Activated CD8-positive, alpha-beta T cell treated with anti-CD3 and anti-CD28 coated beads, Interleukin-2, amount 10 ng/mL, durations not matched to agents 7 days and 5 days (primary cell): ENCODE data around the gene PLS3. TPM values are rescaled to one million over a fixed set of nuclear protein-coding genes. Genes with fewer than 3 reads are reported as not detected.

Source experiments
- ATAC-seq: fragments of 150-1000 bp; cut with Tn5 transposase; one replicate; pipeline ENCODE4 v1.10.0; 2021; ENCODE audit warnings: moderate library complexity
- CTCF ChIA-PET: fragments of 350-600 bp; sonication (Branson Sonifier 250); formaldehyde crosslinking; loops from one replicate; lab custom pipeline; 2021; ENCODE audit warnings: antibody characterized with exemption; lab: Charles Lee
- POLR2A ChIA-PET: fragments of 350-600 bp; sonication (Branson Sonifier 250); formaldehyde crosslinking; loops from one replicate; lab custom pipeline; 2021; ENCODE audit warnings: antibody characterized with exemption; lab: Charles Lee
- DNase-seq: peaks from one replicate; pipeline ENCODE4 v3.0.0-alpha.2; 2020
- H3K27ac Mint-ChIP-seq: one replicate; pipeline ENCODE4 v1.8.0; 2021; ENCODE audit warnings: mild to moderate bottlenecking, mixed read lengths
- H3K27me3 Mint-ChIP-seq: one replicate; pipeline ENCODE4 v1.8.0; 2021; ENCODE audit warnings: low read depth, mixed read lengths
- H3K36me3 Mint-ChIP-seq: one replicate; pipeline ENCODE4 v1.8.0; 2021; ENCODE audit warnings: low read depth, mixed read lengths
- H3K4me1 Mint-ChIP-seq: one replicate; pipeline ENCODE4 v1.8.0; 2021; ENCODE audit warnings: low read depth, mixed read lengths
- H3K4me3 Mint-ChIP-seq: one replicate; pipeline ENCODE4 v1.8.0; 2021; ENCODE audit warnings: mild to moderate bottlenecking, mixed read lengths
- H3K9me3 Mint-ChIP-seq: one replicate; pipeline ENCODE4 v1.8.0; 2022; ENCODE audit warnings: mixed read lengths; ENCODE audit not compliant: insufficient read depth
- total RNA-seq, 2 experiments: library from RNA; stranded (reverse); gene quantifications; one replicate each; pipeline ENCODE4 v1.2.3, GENCODE V29; 2021

PLS3 gene
- total RNA-seq, 2 experiments from 2014 or later: 0.37 to 0.39 TPM

DNA sequence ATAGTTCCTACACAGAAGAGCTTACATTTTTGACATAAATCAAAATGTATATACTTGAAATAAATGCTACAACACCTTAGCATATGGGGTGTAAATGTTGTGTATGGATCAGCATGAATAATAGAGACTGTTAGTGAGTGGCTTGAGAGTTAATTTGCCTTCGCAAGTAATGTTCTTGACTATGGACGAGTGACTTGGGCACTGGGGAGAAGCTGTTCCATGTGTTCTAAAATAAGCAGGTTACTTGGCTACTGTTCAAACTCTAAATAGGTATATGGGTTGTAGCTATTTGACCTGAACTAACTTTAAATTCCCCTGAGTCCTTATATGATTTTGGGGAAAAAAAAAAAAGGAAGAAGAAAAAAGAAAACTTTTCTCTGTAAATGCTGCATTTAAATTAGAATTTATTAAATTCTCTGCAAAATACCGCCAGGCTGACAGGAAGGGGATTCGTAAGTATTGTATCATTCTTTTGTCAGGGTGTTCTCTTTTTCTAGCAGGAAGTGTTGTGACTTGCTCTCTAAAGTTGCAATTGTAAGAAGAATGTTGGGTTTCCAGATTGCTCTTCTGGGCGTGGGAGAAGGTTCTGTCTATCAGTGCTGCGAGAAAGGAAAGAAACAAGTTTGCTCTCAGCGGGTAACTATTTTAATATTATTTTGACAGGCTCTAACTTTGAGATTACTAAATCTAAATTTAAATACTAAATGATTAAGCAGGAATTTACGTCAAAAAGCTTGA is 32.2 kb downstream of the PLS3 start:
- no peak overlapping the region for H3K27ac Mint-ChIP-seq
- DNase-seq: no peak
- no peaks in the 10 kb centered on the region for H3K36me3 Mint-ChIP-seq
- POLR2A ChIA-PET: no interaction called here
- no peak overlapping the region for H3K4me3 Mint-ChIP-seq
- CTCF ChIA-PET: no interaction called here
- ATAC-seq: no peak
- no peaks in the 10 kb centered on the region for H3K9me3 Mint-ChIP-seq
- no peaks in the 10 kb centered on the region for H3K27me3 Mint-ChIP-seq
- no peaks in the 10 kb centered on the region for H3K4me1 Mint-ChIP-seq

DNA sequence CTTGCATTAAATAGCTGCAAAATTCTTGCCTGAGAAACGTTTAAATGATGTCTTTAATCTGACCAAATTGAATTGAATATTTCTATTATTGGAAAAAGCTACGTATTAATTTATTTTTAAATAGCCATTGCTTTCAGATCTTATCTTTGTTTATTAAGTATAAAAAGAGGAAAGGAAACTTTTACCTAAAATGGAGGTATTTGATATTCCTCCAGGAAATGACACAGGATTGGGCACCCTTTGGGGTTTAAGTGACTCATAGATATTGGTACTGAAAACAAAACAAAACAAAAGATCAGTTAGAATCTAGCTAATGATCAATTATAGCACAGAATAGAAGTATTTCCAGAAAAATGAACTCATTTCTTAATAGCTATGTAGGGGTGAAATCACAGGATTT is 34.1 kb downstream of the PLS3 start:
- H3K36me3 Mint-ChIP-seq: no peaks in the 10 kb centered on the region
- H3K4me1 Mint-ChIP-seq: no peaks in the 10 kb centered on the region
- no peak overlapping the region for H3K4me3 Mint-ChIP-seq
- H3K9me3 Mint-ChIP-seq: no peaks in the 10 kb centered on the region
- ChIA-PET POLR2A (no interaction called here), CTCF (no interaction called here)
- ATAC-seq: no peak
- H3K27me3 Mint-ChIP-seq: no peaks in the 10 kb centered on the region
- H3K27ac Mint-ChIP-seq: no peak overlapping the region
- no peak for DNase-seq

DNA sequence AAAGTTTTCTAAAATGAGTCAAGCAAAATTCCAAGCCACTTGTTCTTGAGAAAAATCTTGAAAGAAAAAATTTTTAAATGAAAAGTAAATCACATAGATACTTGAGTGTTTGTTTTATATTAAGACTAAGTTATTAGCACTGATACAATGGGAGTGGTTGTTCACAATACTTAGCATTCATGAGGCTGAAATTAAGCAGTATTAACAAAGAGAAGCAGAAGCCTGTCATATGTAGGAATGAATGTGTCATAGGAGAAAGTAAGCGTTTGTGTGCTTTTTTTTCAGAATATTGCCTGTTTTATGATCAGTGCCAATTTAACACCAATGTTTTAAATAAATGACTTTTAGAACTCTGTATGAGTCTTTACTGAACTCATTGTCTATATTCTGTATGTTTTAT is 37.6 kb downstream of the PLS3 start:
- ChIA-PET POLR2A (no interaction called here), CTCF (no interaction called here)
- H3K36me3 Mint-ChIP-seq: no peaks in the 10 kb centered on the region
- no peaks in the 10 kb centered on the region for H3K27me3 Mint-ChIP-seq
- no peak overlapping the region for H3K27ac Mint-ChIP-seq
- H3K4me3 Mint-ChIP-seq: no peak overlapping the region
- DNase-seq (no peak), ATAC-seq (no peak)
- no peaks in the 10 kb centered on the region for H3K4me1 Mint-ChIP-seq
- H3K9me3 Mint-ChIP-seq: no peaks in the 10 kb centered on the region

DNA sequence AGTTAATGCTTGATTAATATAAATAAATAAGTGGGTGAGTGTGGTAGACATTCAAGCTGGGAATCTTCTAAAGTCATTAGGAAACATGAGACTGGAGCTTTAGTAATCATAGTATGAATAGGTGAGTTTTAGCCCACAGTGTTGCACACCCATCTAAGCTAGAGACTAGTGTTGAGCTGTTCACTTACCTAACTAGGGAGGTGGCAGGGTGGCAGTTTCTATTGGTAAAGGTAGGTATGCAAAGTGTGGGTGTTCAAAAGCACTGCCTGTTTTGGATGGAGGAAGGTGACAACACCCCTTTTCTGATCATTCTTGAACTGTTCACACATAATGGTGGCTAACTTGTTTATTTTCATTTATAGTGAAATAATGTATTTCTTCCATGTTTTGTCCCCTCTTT is 41.3 kb downstream of the PLS3 start:
- H3K4me3 Mint-ChIP-seq: no peak overlapping the region
- no peak for DNase-seq
- no peaks in the 10 kb centered on the region for H3K4me1 Mint-ChIP-seq
- H3K27ac Mint-ChIP-seq: no peak overlapping the region
- ATAC-seq: no peak
- no peaks in the 10 kb centered on the region for H3K27me3 Mint-ChIP-seq
- POLR2A ChIA-PET: no interaction called here
- H3K9me3 Mint-ChIP-seq: no peaks in the 10 kb centered on the region
- H3K36me3 Mint-ChIP-seq: no peaks in the 10 kb centered on the region
- CTCF ChIA-PET: no interaction called here

DNA sequence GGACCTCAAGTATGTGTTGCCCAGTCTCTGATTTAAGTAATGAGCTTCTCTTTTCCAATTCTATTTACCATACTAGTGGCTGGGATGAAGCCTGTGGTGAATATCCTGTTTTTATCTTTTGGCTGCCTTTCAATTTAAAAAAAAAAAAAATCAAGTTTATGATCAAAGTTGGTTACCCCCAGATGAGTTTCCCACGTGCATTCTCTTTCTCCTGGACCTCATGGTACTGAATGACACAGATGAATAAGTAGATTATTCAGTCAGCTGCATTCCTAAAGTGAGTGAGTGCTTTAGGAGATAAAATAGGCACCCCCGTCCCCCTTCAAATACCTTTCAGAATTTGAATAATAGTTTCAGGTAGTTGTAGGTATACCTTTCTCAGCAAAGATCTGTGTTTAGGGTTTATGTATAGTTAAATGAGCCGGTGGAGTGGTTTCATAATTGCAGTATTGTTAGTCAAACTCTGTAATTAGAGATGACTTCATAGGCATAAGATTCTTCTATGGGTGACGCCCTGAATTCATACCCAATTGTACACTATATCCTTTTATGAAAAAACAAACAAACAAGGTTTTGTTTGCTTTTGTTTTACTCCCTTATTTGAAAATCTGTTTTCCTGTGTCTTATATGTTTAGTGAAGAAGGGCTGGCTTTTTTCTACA is 41.9 kb downstream of the PLS3 start:
- H3K27me3 Mint-ChIP-seq: no peaks in the 10 kb centered on the region
- no peak for DNase-seq
- no peak for ATAC-seq
- POLR2A ChIA-PET: no interaction called here
- no peak overlapping the region for H3K4me3 Mint-ChIP-seq
- H3K27ac Mint-ChIP-seq: no peak overlapping the region
- CTCF ChIA-PET: no interaction called here
- no peaks in the 10 kb centered on the region for H3K9me3 Mint-ChIP-seq
- no peaks in the 10 kb centered on the region for H3K36me3 Mint-ChIP-seq
- H3K4me1 Mint-ChIP-seq: no peaks in the 10 kb centered on the region

DNA sequence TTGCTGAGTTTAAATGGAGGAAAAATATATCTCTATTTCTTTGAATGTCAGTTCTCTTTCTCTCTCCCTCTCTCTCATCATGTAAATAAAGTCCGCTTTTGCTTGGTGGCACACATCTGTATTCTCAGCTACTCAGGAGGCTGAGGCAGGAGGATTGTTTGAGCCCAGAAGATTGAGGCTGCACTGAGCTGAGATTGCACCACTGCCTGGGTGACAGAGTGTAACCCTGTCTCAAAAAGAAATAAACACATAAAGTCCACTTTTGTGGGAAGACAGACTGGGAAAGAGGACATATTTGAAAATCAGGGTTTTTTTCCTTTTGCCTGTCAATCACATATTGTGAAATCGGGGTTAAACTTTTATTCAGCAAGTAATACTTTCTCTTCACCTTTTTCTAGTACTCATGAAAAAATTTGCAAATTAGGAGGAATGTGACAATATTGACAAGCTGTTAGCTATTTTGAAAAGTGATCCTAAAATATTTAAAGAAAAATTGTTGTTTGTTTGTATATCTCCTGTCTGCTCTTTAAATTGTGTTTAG is 42.6 kb downstream of the PLS3 start:
- ChIA-PET POLR2A (no interaction called here), CTCF (no interaction called here)
- H3K4me3 Mint-ChIP-seq: no peak overlapping the region
- H3K27ac Mint-ChIP-seq: no peak overlapping the region
- no peak for DNase-seq
- no peaks in the 10 kb centered on the region for H3K4me1 Mint-ChIP-seq
- ATAC-seq: no peak
- no peaks in the 10 kb centered on the region for H3K27me3 Mint-ChIP-seq
- H3K36me3 Mint-ChIP-seq: no peaks in the 10 kb centered on the region
- no peaks in the 10 kb centered on the region for H3K9me3 Mint-ChIP-seq

DNA sequence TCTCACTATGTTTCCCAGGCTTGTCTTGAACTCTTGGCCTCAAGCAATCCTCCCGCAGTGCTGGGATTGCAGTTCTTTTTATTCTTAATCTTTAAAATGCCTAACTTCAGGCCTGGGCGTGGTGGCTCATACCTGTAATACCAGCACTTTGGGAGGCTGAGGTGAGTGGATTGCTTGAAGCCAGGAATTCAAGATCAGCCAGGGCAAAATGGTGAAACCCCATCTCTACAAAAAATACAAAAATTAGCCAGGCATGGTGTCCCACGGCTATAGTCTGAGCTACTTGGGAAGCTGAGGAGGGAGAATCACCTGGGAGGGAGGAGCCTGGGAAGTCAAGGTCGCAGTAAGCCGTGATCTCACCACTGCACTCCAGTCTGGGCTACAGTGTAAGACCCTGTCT is 45.9 kb downstream of the PLS3 start:
- DNase-seq: no peak
- no peaks in the 10 kb centered on the region for H3K4me1 Mint-ChIP-seq

DNA sequence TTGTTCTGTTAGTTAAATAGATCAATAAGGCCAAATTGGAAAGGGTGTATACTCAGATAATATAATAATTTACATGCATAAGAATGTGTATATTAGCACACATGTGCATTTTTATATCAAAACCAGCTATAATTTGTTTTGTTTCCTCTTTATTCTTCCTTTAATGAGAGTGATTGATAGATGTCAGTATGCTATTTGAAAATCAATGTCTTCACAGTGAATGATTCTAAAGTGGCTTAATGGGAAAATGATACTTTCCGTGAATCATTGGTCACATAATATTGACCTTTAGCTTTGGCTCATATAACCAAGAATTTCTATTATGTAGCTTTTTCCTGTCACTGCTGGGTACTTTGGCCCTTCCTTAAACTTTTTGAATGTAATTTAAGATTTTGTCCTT is 48.6 kb downstream of the PLS3 start:
- ChIA-PET CTCF (no interaction called here), POLR2A (no interaction called here)
- H3K4me3 Mint-ChIP-seq: no peak overlapping the region
- no peaks in the 10 kb centered on the region for H3K9me3 Mint-ChIP-seq
- no peaks in the 10 kb centered on the region for H3K36me3 Mint-ChIP-seq
- no peaks in the 10 kb centered on the region for H3K27me3 Mint-ChIP-seq
- no peak overlapping the region for H3K27ac Mint-ChIP-seq
- no peaks in the 10 kb centered on the region for H3K4me1 Mint-ChIP-seq
- DNase-seq: no peak
- no peak for ATAC-seq

More for the DNA sequence above, 45.9 kb downstream of the PLS3 start:
- Mint-ChIP-seq H3K4me3 (no peak overlapping the region), H3K9me3 (no peaks in the 10 kb centered on the region), H3K27ac (no peak overlapping the region), H3K36me3 (no peaks in the 10 kb centered on the region), H3K27me3 (no peaks in the 10 kb centered on the region)
- no peak for ATAC-seq
- POLR2A ChIA-PET: no interaction called here
- CTCF ChIA-PET: no interaction called here

DNA sequence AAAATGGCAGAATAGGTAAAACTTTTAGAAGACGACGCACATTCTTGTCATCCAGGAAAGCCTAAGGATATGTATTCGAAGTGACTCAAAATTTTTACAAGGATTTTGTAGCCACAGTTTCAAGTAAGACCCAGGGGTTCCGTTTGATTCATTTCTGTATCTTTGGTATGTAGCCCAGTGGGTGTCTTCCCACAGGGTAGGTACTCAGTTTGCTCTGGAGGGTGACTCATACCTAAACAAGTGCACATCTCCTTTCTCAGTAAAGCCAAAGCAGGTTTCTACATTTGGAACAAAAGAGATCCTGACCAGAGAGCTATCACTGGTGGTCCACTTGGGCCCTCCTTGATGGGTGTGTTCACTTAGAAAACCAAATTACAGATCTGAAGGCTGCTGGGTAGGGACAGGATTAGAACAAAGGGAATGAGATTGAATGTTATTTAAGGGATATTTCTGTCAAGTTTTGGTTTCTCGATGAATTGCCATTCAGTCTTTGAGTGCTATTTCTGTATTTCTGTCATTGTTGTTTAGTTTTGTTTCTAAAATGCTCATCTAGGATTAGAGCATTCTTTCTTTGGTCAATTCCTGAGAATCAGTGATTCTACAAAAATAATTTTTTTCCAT is 56.1 kb downstream of the PLS3 start:
- ChIA-PET CTCF (no interaction called here), POLR2A (no interaction called here)
- Mint-ChIP-seq H3K4me3 (no peak overlapping the region), H3K9me3 (no peaks in the 10 kb centered on the region), H3K36me3 (no peaks in the 10 kb centered on the region), H3K27ac (no peak overlapping the region), H3K4me1 (no peaks in the 10 kb centered on the region), H3K27me3 (no peaks in the 10 kb centered on the region)
- ATAC-seq: no peak
- no peak for DNase-seq

DNA sequence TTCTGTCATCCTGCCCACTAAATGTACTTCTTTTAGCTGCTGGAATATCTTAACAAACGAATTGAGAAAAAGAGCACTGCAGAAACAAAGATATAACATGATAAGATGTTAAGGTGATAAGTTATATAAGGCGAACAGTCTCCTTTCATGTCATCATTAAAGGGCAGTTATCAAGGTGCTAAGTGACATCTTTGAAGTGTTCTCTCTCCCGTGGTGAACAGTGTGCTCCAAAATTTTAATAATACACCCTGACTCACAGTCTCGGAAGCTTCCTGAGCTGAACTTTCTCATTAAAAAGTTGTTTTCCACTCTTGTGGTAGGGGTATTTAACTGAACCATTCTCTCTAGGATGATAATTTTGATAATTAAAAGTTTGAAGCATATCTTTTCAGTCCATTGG is 61.6 kb downstream of the PLS3 start:
- Mint-ChIP-seq H3K27me3 (no peaks in the 10 kb centered on the region), H3K9me3 (no peaks in the 10 kb centered on the region), H3K27ac (no peak overlapping the region), H3K4me1 (no peaks in the 10 kb centered on the region), H3K4me3 (no peak overlapping the region), H3K36me3 (no peaks in the 10 kb centered on the region)
- ATAC-seq (no peak), DNase-seq (no peak)
- ChIA-PET POLR2A (no interaction called here), CTCF (no interaction called here)

DNA sequence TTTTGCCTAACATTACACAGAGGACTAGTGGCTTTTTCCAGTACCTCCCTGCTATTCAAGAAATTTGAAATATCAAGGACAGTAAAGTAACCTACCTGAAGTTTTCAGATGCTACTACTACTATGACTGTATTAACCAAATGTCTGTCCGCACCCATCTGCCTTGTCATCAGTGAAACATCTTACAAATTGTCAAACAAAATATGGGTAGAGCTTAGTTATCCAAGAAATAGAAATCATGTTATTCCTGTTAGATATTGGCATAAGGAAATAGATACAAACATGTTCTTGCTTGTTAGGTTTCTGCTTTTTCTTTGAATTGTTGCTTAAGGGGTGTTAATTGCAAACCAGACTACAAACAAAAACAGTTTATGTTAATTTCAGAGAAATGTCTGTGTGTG is 63.9 kb downstream of the PLS3 start:
- no peaks in the 10 kb centered on the region for H3K4me1 Mint-ChIP-seq
- H3K9me3 Mint-ChIP-seq: no peaks in the 10 kb centered on the region
- ATAC-seq (no peak), DNase-seq (no peak)
- CTCF ChIA-PET: no interaction called here
- POLR2A ChIA-PET: no interaction called here
- no peaks in the 10 kb centered on the region for H3K36me3 Mint-ChIP-seq
- H3K4me3 Mint-ChIP-seq: no peak overlapping the region
- H3K27me3 Mint-ChIP-seq: no peaks in the 10 kb centered on the region
- no peak overlapping the region for H3K27ac Mint-ChIP-seq

DNA sequence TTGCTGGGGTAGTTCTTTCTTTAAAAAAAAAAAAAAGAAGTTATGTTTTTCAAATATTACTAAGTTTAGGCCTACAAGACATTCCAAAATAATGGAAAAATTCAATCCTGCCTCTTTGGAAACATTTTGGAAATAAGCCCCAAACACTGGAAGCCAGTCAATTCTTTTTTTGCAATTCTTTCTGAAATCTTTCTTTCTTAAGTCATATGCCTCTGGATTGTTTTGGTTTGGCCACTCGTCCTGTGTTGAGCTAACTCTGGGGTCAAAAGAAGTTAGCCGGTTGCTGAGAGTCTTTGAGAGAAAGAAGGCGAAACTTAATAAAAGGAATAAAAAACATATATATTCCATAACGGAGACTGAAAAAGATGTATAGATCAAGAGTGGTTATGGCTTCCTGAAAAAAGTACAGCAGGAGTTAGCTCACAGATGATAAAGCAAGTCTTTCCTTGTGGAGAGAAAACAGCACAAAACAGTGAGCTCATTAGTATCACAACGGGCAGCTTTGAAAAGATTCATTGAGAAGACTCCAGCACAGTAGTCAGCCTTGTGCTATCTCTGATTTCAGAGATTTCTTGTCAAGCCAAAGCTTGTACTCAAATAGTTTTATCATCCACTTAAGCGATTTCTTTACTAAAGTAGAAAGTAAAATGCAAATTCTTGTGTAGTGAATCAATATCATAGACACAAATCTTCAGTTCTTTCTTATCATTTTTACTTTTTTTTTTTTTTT is 64.8 kb downstream of the PLS3 start:
- no peaks in the 10 kb centered on the region for H3K9me3 Mint-ChIP-seq
- CTCF ChIA-PET: no interaction called here
- ATAC-seq (no peak), DNase-seq (no peak)
- POLR2A ChIA-PET: no interaction called here
- no peaks in the 10 kb centered on the region for H3K36me3 Mint-ChIP-seq
- H3K4me1 Mint-ChIP-seq: no peaks in the 10 kb centered on the region
- no peaks in the 10 kb centered on the region for H3K27me3 Mint-ChIP-seq
- H3K27ac Mint-ChIP-seq: no peak overlapping the region
- no peak overlapping the region for H3K4me3 Mint-ChIP-seq
